Measurements from ENCODE around the gene ZNF592. TPM values are rescaled to one million over a fixed set of nuclear protein-coding genes. Genes with fewer than 3 reads are reported as not detected.

ZNF592 gene
- total RNA-seq, 2 experiments from 2014 or later: 25.5 to 30.8 TPM

GRCh38 chr15:84810073-84810840 is 61.9 kb downstream of the ZNF592 start:
- POLR2A ChIA-PET: no interaction called here
- ATAC-seq: no peak
- intact Hi-C loops (cut with DNase I, micrococcal nuclease): loop anchor here in 1 of 2 experiments (10.0 kb wide), 1 partner anchor 225 kb away; no protein-coding TSS in a partner anchor

GRCh38 chr15:84811151-84811550 is 62.8 kb downstream of the ZNF592 start:
- peaks cover 7% of the 10 kb centered on the region for H3K27me3 Mint-ChIP-seq

More at GRCh38 chr15:84810073-84810840, 61.9 kb downstream of the ZNF592 start:
- CTCF ChIA-PET: interaction anchor here (0.6 to 2.0 kb wide), 3 partner anchors 15 to 217 kb away, joined by 3 to 6 read pairs (median 3); no protein-coding TSS in a partner anchor
- Mint-ChIP-seq H3K4me3 (no peak overlapping the region), H3K27me3 (peaks cover 2% of the 10 kb centered on the region), H3K4me1 (no peaks in the 10 kb centered on the region), H3K36me3 (ENCODE audit: low read depth) (no peaks in the 10 kb centered on the region), H3K9me3 (ENCODE audit: low read depth) (no peaks in the 10 kb centered on the region), H3K27ac (no peak overlapping the region)
- DNase-seq: no peak

GRCh38 chr15:84811828-84812227 is 63.4 kb downstream of the ZNF592 start:
- DNase-seq (no peak), ATAC-seq (no peak)
- H3K36me3 Mint-ChIP-seq (ENCODE audit: low read depth): no peaks in the 10 kb centered on the region
- CTCF ChIA-PET: interaction anchor here (0.6 to 1.1 kb wide), 3 partner anchors 9 to 66 kb away, joined by 3 to 5 read pairs (median 3); no protein-coding TSS in a partner anchor
- POLR2A ChIA-PET: no interaction called here
- H3K27ac Mint-ChIP-seq: no peak overlapping the region
- no peaks in the 10 kb centered on the region for H3K9me3 Mint-ChIP-seq (ENCODE audit: low read depth)
- H3K27me3 Mint-ChIP-seq: peaks cover 10% of the 10 kb centered on the region
- intact Hi-C loops (cut with DNase I, micrococcal nuclease): loop anchor here in 1 of 2 experiments (10.0 kb wide), 1 partner anchor 227 kb away; no protein-coding TSS in a partner anchor
- no peak overlapping the region for H3K4me3 Mint-ChIP-seq
- peaks cover 2% of the 10 kb centered on the region for H3K4me1 Mint-ChIP-seq

More at GRCh38 chr15:84811151-84811550, 62.8 kb downstream of the ZNF592 start:
- Mint-ChIP-seq H3K4me3 (no peak overlapping the region), H3K36me3 (ENCODE audit: low read depth) (no peaks in the 10 kb centered on the region), H3K4me1 (no peaks in the 10 kb centered on the region), H3K9me3 (ENCODE audit: low read depth) (no peaks in the 10 kb centered on the region), H3K27ac (no peak overlapping the region)
- ChIA-PET CTCF (interaction anchor here (0.6 to 2.0 kb wide), 4 partner anchors 10 to 218 kb away, joined by 3 to 6 read pairs (median 4); no protein-coding TSS in a partner anchor), POLR2A (no interaction called here)
- ATAC-seq (no peak), DNase-seq (no peak)
- intact Hi-C loops (cut with DNase I, micrococcal nuclease): loop anchor here in 1 of 2 experiments (10.0 kb wide), 1 partner anchor 226 kb away; no protein-coding TSS in a partner anchor

- Mint-ChIP-seq H3K4me1 (peaks cover 3% of the 10 kb centered on the region), H3K27me3 (peaks cover 10% of the 10 kb centered on the region), H3K36me3 (ENCODE audit: low read depth) (no peaks in the 10 kb centered on the region), H3K9me3 (ENCODE audit: low read depth) (no peaks in the 10 kb centered on the region), H3K4me3 (no peak overlapping the region), H3K27ac (no peak overlapping the region)
- ATAC-seq (no peak), DNase-seq (no peak)
- intact Hi-C loops (cut with DNase I, micrococcal nuclease): loop anchor here in 1 of 2 experiments (10.0 kb wide), 1 partner anchor 228 kb away; no protein-coding TSS in a partner anchor
- ChIA-PET POLR2A (no interaction called here), CTCF (interaction anchor here (0.7 to 1.1 kb wide), 2 partner anchors 65 to 99 kb away, joined by 3 read pairs; no protein-coding TSS in a partner anchor)
Observed at GRCh38 chr15:84812842-84813241, 64.5 kb downstream of the ZNF592 start.

GRCh38 chr15:84813435-84813834 is 65.0 kb downstream of the ZNF592 start:
- H3K4me1 Mint-ChIP-seq: peaks cover 8% of the 10 kb centered on the region
- no peak overlapping the region for H3K27ac Mint-ChIP-seq
- intact Hi-C loops (cut with DNase I, micrococcal nuclease): loop anchor here in 1 of 2 experiments (10.0 kb wide), 1 partner anchor 229 kb away; no protein-coding TSS in a partner anchor
- no peak overlapping the region for H3K4me3 Mint-ChIP-seq
- POLR2A ChIA-PET: no interaction called here
- ATAC-seq (no peak), DNase-seq (no peak)
- no peaks in the 10 kb centered on the region for H3K9me3 Mint-ChIP-seq (ENCODE audit: low read depth)
- CTCF ChIA-PET: interaction anchor here (1.3 kb wide), 1 partner anchor 20 kb away, joined by 3 read pairs; no protein-coding TSS in a partner anchor
- no peaks in the 10 kb centered on the region for H3K36me3 Mint-ChIP-seq (ENCODE audit: low read depth)
- peaks cover 10% of the 10 kb centered on the region for H3K27me3 Mint-ChIP-seq

GRCh38 chr15:84813931-84814330 is 65.5 kb downstream of the ZNF592 start:
- no peaks in the 10 kb centered on the region for H3K36me3 Mint-ChIP-seq (ENCODE audit: low read depth)
- CTCF ChIA-PET: interaction anchor here (1.3 kb wide), 1 partner anchor 20 kb away, joined by 3 read pairs; no protein-coding TSS in a partner anchor
- peaks cover 10% of the 10 kb centered on the region for H3K27me3 Mint-ChIP-seq
- no peak overlapping the region for H3K4me3 Mint-ChIP-seq
- ATAC-seq: no peak
- H3K4me1 Mint-ChIP-seq: peaks cover 9% of the 10 kb centered on the region
- POLR2A ChIA-PET: no interaction called here
- no peak overlapping the region for H3K27ac Mint-ChIP-seq
- H3K9me3 Mint-ChIP-seq (ENCODE audit: low read depth): no peaks in the 10 kb centered on the region
- intact Hi-C loops (cut with DNase I, micrococcal nuclease): loop anchor here in 1 of 2 experiments (10.0 kb wide), 1 partner anchor 229 kb away; no protein-coding TSS in a partner anchor
- no peak for DNase-seq

- no peak for DNase-seq
- Mint-ChIP-seq H3K27me3 (peaks cover 10% of the 10 kb centered on the region), H3K27ac (no peak overlapping the region), H3K36me3 (ENCODE audit: low read depth) (no peaks in the 10 kb centered on the region), H3K4me1 (peaks cover 10% of the 10 kb centered on the region), H3K9me3 (ENCODE audit: low read depth) (no peaks in the 10 kb centered on the region), H3K4me3 (no peak overlapping the region)
- ChIA-PET CTCF (interaction anchor here (1.3 kb wide), 1 partner anchor 19 kb away, joined by 3 read pairs; no protein-coding TSS in a partner anchor), POLR2A (no interaction called here)
- ATAC-seq: no peak
- intact Hi-C loops (cut with DNase I, micrococcal nuclease): loop anchor here in 1 of 2 experiments (10.0 kb wide), 1 partner anchor 230 kb away; no protein-coding TSS in a partner anchor
Observed at GRCh38 chr15:84814916-84815315, 66.5 kb downstream of the ZNF592 start.

- peaks cover 10% of the 10 kb centered on the region for H3K27me3 Mint-ChIP-seq
- DNase-seq (no peak), ATAC-seq (no peak)
- no peak within 1 kb of the TSS for H3K27ac Mint-ChIP-seq
- no peak within 1 kb of the TSS for H3K4me3 Mint-ChIP-seq
- H3K9me3 Mint-ChIP-seq (ENCODE audit: low read depth): no peaks in the 10 kb centered on the region
- H3K36me3 Mint-ChIP-seq (ENCODE audit: low read depth): no peaks in the 10 kb centered on the region
- ChIA-PET POLR2A (no interaction called here), CTCF (interaction anchor here (0.6 to 1.5 kb wide), 2 partner anchors 72 to 163 kb away, joined by 3 read pairs; no protein-coding TSS in a partner anchor)
- H3K4me1 Mint-ChIP-seq: peaks cover 10% of the 10 kb centered on the region
- intact Hi-C loops (cut with DNase I, micrococcal nuclease): loop anchor here in 1 of 2 experiments (10.0 kb wide), 1 partner anchor 232 kb away; no protein-coding TSS in a partner anchor
Observed at GRCh38 chr15:84816694-84817465, 68.5 kb downstream of the ZNF592 start, which contains the start of gene ALPK3. Gene ALPK3 (plus strand): TSS chr15:84817356. CDS start chr15:84817453, 97 bp downstream.

- peak; percentile 58 for ATAC-seq
- Mint-ChIP-seq H3K27me3 (peaks cover 10% of the 10 kb centered on the region), H3K27ac (no peak overlapping the region), H3K9me3 (ENCODE audit: low read depth) (no peaks in the 10 kb centered on the region), H3K4me3 (no peak overlapping the region), H3K36me3 (ENCODE audit: low read depth) (no peaks in the 10 kb centered on the region), H3K4me1 (peaks cover 10% of the 10 kb centered on the region)
- ChIA-PET CTCF (interaction anchor here (0.7 to 1.5 kb wide), 4 partner anchors 8 to 216 kb away, joined by 3 to 4 read pairs (median 3); no protein-coding TSS in a partner anchor), POLR2A (no interaction called here)
- intact Hi-C loops (cut with DNase I, micrococcal nuclease): loop anchor here in 1 of 2 experiments (10.0 kb wide), 1 partner anchor 233 kb away; no protein-coding TSS in a partner anchor
- no peak for DNase-seq
Observed at GRCh38 chr15:84817466-84818081, 69.2 kb downstream of the ZNF592 start.

- Mint-ChIP-seq H3K27me3 (peaks cover 10% of the 10 kb centered on the region), H3K36me3 (ENCODE audit: low read depth) (no peaks in the 10 kb centered on the region), H3K9me3 (ENCODE audit: low read depth) (no peaks in the 10 kb centered on the region), H3K27ac (no peak overlapping the region), H3K4me1 (peaks cover 10% of the 10 kb centered on the region), H3K4me3 (no peak overlapping the region)
- DNase-seq (peak; percentile 31), ATAC-seq (peak; percentile 37)
- intact Hi-C loops (cut with DNase I, micrococcal nuclease): loop anchor here in 1 of 2 experiments (10.0 kb wide), 1 partner anchor 234 kb away; no protein-coding TSS in a partner anchor
- ChIA-PET POLR2A (no interaction called here), CTCF (interaction anchor here (0.7 to 1.5 kb wide), 4 partner anchors 9 to 217 kb away, joined by 3 to 4 read pairs (median 3); no protein-coding TSS in a partner anchor)
Observed at GRCh38 chr15:84818261-84819131, 70.1 kb downstream of the ZNF592 start.

Data from activated CD4-positive, alpha-beta T cell treated with anti-CD3 and anti-CD28 coated beads for 36 hours (primary cell).